Adrenal gland (tissue), 12 donors: Measurements from ENCODE around the gene CLIP2. TPM values are rescaled to one million over a fixed set of nuclear protein-coding genes. Genes with fewer than 3 reads are reported as not detected.
A peak's percentile ranks its signal among the peaks of the same experiment; 100 is the strongest.
"Not testable (repeated sequence)": the region's sequence is repeated elsewhere in the genome, so short reads cannot be mapped to it uniquely, and the experiment has no call there.

Source experiments
- DNase-seq, 7 donors: peaks; one replicate each; pipeline ENCODE4 v3.0.0-alpha.2; 2019 to 2020
- H3K27ac ChIP-seq, 5 donors: fragments of 200-600 bp; sonication (generic) in 4 of 5; 1 replicate in 3 of 5; 2 replicates in 2 of 5; pipeline versions ENCODE4 v1.5.1 to v1.8.0; 2016 to 2020; ENCODE audit warnings: mild to moderate bottlenecking in 1 of 5
- H3K27me3 ChIP-seq: fragments of 200-600 bp; 2 replicates; pipeline ENCODE4 v1.8.0; 2021
- H3K36me3 ChIP-seq, 2 donors: fragments of 200-600 bp; replicated peaks in 1 of 2; 1 replicate in 1 of 2; 2 replicates in 1 of 2; pipeline versions ENCODE4 v1.5.1 to v1.8.0; 2018 to 2022
- H3K4me1 ChIP-seq, 2 donors: fragments of 200-600 bp; replicated peaks in 1 of 2; 1 replicate in 1 of 2; 2 replicates in 1 of 2; pipeline versions ENCODE4 v1.5.1 to v1.8.0; 2018 to 2021
- H3K4me3 ChIP-seq, 4 donors: fragments of 200-600 bp; sonication (generic) in 3 of 4; one replicate each; pipeline ENCODE4 v1.5.1; 2016 to 2018
- H3K9me3 ChIP-seq, 3 donors: fragments of 200-600 bp; sonication (generic) in 1 of 3; replicated peaks in 1 of 3; 1 replicate in 2 of 3; 2 replicates in 1 of 3; pipeline versions ENCODE4 v1.5.1 to v1.8.0; 2016 to 2021
- POLR2A ChIP-seq, 2 donors: fragments of 450-650 bp; IDR thresholded peaks; one replicate each; pipeline ENCODE4 v1.6.1; 2017; ENCODE audit warnings: antibody characterized with exemption in 2 of 2, mild to moderate bottlenecking in 2 of 2, moderate library complexity in 1 of 2
- WGBS, 4 donors: extraction: QIAGEN DNeasy Blood & Tissue Kit in 2 of 4; methylation state at CpG; one replicate each; pipeline versions ENCODE4 v1.1.5 to v1.1.7; 2013 to 2017; 5-methylcytosine and 5-hydroxymethylcytosine counted together
- intact Hi-C, 2 donors: fragments of 100-400 bp; cut with DNase I; formaldehyde crosslinking; loops; one replicate each; pipeline versions ENCODE4 v1.14.1 to v1.15.0; 2022 to 2023
- polyA plus RNA-seq, 3 donors: library from polyadenylated mRNA; stranded (reverse); fragments of 200-250 nt in 2 of 3; fragments of 350-450 nt in 1 of 3; fragmentation: Illumina TruSeq in 1 of 3; extraction: RNeasy Lipid Tissue Mini Kit (QIAGEN cat#74804) in 1 of 3; gene quantifications; one replicate each; pipeline ENCODE4 v1.2.3, GENCODE V29; 2013 to 2014
- total RNA-seq, 9 donors: library from RNA; depleted of rRNA in 4 of 9; stranded (reverse); fragments of >200 nt in 4 of 9; fragments of 120-200 nt in 1 of 9; fragmentation: NEBNext Ultra II Directional in 1 of 9; extraction: Animal tissue kit (Norgen Biotek cat#: 25700) in 1 of 9; gene quantifications; one replicate each; pipeline versions ENCODE4 v1.1.0 to v1.2.4, GENCODE V29; 2013 to 2023
- TF ChIP-seq, protein P1 (sequence below), 6 experiments: fragments of 450-650 bp in 4 of 6; fragments of 200-600 bp in 2 of 6; sonication (generic) in 1 of 6; IDR thresholded peaks; 1 replicate in 5 of 6; 2 replicates in 1 of 6; pipeline versions ENCODE4 v1.5.1 to v1.8.0; 2016 to 2021; ENCODE audit warnings: antibody characterized with exemption in 6 of 6, mild to moderate bottlenecking in 2 of 6, moderate library complexity in 1 of 6
- donor health status: healthy with polysubstance abuse.
- donor health status: Bipolar disorder and iron deficiency.
- donor health status: DM: yes; HTN: yes; CAD: no.
- donor health status: DM: no; HTN: no; CAD: no.
- donor health status: DM: no; HTN: no; CAD: no.
- donor health status: DM: yes; HTN: yes; CAD: no.

Gene CLIP2
- total and polyA plus RNA-seq, 12 donors: 6.8 to 48.6 (median 25.6) TPM

- intact Hi-C loops: no loop called here
- 84 to 89% (median 87%) methylated on average over 7 of the region's 7 CpGs for WGBS, 4 donors
Measured at GRCh38 chr7:74380720-74381119, 91.5 kb downstream of the CLIP2 start.

GRCh38 chr7:74384086-74384485 lies 94.9 kb downstream of the CLIP2 start:
- H3K27me3 ChIP-seq, intact Hi-C loops, DNase-seq, H3K4me1 ChIP-seq, H3K27ac ChIP-seq, H3K9me3 ChIP-seq, H3K4me3 ChIP-seq: not testable (repeated sequence)
- peaks cover 0 to 20% of the 10 kb centered on the region in 2 donors for H3K36me3 ChIP-seq
- WGBS, 4 donors: 73 to 89% (median 81%) methylated on average over 4 of the region's 4 CpGs

More at GRCh38 chr7:74380720-74381119, 91.5 kb downstream of the CLIP2 start:
- Histone ChIP-seq H3K27me3 (no peaks in the 10 kb centered on the region), H3K4me3 (no peak overlapping the region), H3K4me1 (no peaks in the 10 kb centered on the region), H3K36me3 (peaks cover 0 to 11% of the 10 kb centered on the region in 2 donors), H3K27ac (no peak overlapping the region), H3K9me3 (no peaks in the 10 kb centered on the region)
- TF ChIP-seq, protein P1, sequence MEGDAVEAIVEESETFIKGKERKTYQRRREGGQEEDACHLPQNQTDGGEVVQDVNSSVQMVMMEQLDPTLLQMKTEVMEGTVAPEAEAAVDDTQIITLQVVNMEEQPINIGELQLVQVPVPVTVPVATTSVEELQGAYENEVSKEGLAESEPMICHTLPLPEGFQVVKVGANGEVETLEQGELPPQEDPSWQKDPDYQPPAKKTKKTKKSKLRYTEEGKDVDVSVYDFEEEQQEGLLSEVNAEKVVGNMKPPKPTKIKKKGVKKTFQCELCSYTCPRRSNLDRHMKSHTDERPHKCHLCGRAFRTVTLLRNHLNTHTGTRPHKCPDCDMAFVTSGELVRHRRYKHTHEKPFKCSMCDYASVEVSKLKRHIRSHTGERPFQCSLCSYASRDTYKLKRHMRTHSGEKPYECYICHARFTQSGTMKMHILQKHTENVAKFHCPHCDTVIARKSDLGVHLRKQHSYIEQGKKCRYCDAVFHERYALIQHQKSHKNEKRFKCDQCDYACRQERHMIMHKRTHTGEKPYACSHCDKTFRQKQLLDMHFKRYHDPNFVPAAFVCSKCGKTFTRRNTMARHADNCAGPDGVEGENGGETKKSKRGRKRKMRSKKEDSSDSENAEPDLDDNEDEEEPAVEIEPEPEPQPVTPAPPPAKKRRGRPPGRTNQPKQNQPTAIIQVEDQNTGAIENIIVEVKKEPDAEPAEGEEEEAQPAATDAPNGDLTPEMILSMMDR (IDR thresholded peaks at IDR 0.05): no peak
- no peak for TF ChIP-seq POLR2A (IDR thresholded peaks at IDR 0.05)
- DNase-seq: no peak

- H3K9me3 ChIP-seq, H3K4me1 ChIP-seq, H3K27ac ChIP-seq, H3K27me3 ChIP-seq, DNase-seq, intact Hi-C loops, H3K4me3 ChIP-seq: not testable (repeated sequence)
- H3K36me3 ChIP-seq: peaks cover 0 to 22% of the 10 kb centered on the region in 2 donors
- WGBS, 4 donors: 80 to 92% (median 84%) methylated on average over 7 to 8 of the region's 8 CpGs
Measured at GRCh38 chr7:74384854-74385253, 95.6 kb downstream of the CLIP2 start.

GRCh38 chr7:74387606-74388005 lies 98.4 kb downstream of the CLIP2 start:
- no peak for TF ChIP-seq POLR2A (IDR thresholded peaks at IDR 0.05)
- TF ChIP-seq, protein P1 (IDR thresholded peaks at IDR 0.05): no peak
- 77 to 91% (median 88%) methylated on average over 4 to 9 of the region's 9 CpGs for WGBS, 4 donors
- H3K27ac ChIP-seq: no peak overlapping the region
- no peaks in the 10 kb centered on the region for H3K4me1 ChIP-seq
- intact Hi-C loops: no loop called here
- no peak for DNase-seq
- H3K36me3 ChIP-seq: peaks cover 0 to 22% of the 10 kb centered on the region in 2 donors
- no peaks in the 10 kb centered on the region for H3K27me3 ChIP-seq
- no peak overlapping the region for H3K4me3 ChIP-seq
- H3K9me3 ChIP-seq: no peaks in the 10 kb centered on the region

- no peak for TF ChIP-seq POLR2A (IDR thresholded peaks at IDR 0.05)
- 94 to 100% (median 95%) methylated on average over 8 to 21 of the region's 21 CpGs for WGBS, 4 donors
- Histone ChIP-seq H3K9me3 (no peaks in the 10 kb centered on the region), H3K27me3 (no peaks in the 10 kb centered on the region), H3K27ac (no peak overlapping the region), H3K4me1 (no peaks in the 10 kb centered on the region), H3K36me3 (peaks cover 0 to 22% of the 10 kb centered on the region in 2 donors), H3K4me3 (no peak overlapping the region)
- DNase-seq: no peak
- intact Hi-C loops: no loop called here
Measured at GRCh38 chr7:74388880-74389415, 99.7 kb downstream of the CLIP2 start.

GRCh38 chr7:74393722-74394121 lies 104.5 kb downstream of the CLIP2 start:
- not testable (repeated sequence) for H3K27me3 ChIP-seq, H3K9me3 ChIP-seq, H3K4me1 ChIP-seq, H3K4me3 ChIP-seq
- intact Hi-C loops: loop anchor here in 1 of 2 donors (10.0 kb wide), 1 partner anchor 99 kb away; no protein-coding TSS in a partner anchor
- 52 to 68% (median 61%) methylated on average over 6 of the region's 6 CpGs for whole genome bisulfite sequencing, 4 donors
- peaks cover 0 to 21% of the 10 kb centered on the region in 2 donors for H3K36me3 ChIP-seq
- DNase-seq: peak in 6 of 7 donors; percentile 49 to 83 (median 60)
- H3K27ac ChIP-seq: peak overlapping the region in 2 of 5 donors; percentile 31 to 59
- TF ChIP-seq, protein P1 (IDR thresholded peaks at IDR 0.05): peak in 2 of 6 experiments; percentile 27 to 30
